ENCODE measurements around the gene KIF17.
"Not testable (repeated sequence)": the region's sequence is repeated elsewhere in the genome, so short reads cannot be mapped to it uniquely, and the experiment has no call there.

The KIF17 gene

DNA sequence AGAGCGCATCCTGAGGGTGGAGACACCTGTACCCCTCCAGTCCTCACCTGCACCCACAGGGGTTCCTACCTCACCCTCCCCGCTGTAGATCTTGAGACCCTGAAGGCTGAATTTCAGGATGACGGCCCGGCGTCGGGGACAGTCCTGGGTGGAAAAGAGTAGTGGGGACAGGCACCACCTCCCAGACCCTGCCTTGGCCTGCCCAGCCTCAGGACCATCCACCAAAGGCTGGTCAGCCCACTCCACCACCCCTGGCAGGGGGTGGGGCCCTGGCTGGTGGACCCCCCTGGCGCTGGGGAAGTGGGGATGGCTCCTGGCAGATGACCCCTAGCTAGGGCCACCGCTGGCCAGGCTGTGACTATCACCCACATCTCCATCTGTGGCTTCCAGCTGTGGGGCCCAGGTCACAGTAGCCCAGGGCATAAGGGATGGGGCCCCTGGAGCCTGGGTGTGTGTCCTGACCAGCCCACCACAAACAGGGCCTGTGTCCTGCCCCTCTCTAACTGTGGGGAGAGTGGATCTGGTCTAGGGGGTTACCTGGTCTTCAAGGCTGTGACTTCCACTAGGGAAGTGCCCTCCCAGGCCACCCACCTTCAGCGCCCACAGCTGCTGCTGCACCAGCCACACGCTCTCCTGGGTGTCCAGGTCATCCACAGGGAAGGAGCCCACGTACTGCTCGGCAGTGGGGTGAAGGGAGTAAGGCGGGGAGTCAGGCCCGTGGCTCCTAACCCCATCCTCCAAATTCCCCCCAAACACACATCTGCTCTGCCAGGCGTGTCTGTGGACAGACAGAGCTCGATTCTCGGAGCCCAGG lies 9.3 kb upstream of the KIF17 start:
- no peak for DNase-seq

DNA sequence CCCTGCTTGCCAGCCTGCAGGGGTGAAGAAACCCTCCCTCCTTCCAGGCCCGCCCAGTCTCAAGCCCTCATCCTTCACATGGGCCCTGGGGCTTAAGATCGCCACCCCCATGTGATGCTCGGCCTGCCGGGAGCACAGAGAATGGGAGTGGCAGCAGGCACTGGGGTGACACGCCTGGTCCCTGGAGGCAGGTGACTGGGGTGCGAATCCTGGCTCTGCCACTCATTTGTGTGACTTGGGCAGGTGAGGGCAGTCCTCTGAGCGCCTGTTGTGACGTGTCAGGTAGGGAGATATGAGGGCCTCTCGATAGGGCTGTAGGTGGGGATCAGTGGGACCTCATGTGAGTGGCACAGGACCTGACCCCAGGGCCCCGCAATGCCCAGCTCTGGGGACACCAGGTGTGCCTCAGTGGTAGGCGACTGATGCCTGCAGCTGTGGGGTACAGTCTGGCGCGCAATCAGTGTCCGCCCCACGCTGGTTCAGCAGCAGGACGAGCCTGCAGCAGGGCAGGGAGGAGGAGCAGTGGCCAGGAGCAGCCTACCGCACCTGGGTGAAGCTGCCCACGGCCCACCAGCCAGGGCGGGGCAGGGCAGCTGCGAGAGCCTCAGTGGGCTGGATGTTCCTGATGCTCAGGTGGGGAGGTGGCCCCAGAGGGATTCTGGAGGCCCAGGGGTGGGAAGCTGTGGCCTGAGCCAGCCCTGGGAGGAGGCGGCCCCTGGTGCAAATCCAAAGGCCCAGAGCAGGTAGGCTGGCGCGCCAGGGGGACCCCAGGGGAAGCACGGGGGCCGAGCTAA lies 8.5 kb upstream of the KIF17 start:
- DNase-seq, result no peak

DNA sequence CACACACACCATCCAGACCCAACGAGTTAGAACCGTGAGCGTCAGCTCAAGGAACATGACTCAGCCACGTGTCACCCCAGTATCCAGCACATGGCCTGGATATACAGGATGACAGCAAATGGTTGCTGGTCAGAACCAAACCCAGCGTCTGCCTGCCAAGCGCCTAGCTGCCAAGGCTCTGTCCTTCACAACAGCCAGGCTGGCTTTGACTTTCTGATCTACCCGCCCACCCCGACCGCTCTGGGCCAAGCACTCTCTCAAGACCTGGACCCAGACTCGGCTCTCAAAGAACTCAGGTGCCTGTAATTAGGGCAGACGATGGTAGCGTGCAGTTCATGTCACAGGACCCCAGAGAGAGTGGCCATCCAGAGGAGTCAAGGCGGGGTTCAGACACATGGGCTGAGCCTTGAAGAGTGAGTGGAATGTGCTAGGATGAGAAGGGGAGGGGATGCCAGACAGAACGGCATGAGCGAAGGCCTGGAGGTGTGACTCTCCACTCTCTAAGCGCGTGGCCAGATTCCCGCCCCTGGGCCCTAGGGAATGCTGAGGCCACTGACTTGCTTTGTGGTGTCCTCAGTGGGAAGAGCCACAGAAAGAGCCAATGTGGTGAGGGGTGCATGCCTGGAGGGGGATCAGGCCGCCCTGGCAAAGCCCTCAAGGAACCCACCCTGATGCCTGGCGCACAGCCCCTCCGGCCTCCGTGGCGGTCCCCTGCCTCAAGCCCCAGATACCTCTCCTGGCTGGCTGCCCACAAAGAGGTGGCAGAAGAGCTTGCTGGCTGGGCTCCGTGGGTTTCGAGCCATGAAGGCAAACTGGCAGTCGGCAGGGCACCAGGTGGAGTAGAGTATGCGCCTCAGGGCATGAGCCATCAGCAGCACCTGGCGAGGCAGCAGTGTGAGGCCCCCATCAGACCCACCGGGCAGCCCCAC lies 7.6 kb upstream of the KIF17 start:
- no peak for DNase-seq

DNA sequence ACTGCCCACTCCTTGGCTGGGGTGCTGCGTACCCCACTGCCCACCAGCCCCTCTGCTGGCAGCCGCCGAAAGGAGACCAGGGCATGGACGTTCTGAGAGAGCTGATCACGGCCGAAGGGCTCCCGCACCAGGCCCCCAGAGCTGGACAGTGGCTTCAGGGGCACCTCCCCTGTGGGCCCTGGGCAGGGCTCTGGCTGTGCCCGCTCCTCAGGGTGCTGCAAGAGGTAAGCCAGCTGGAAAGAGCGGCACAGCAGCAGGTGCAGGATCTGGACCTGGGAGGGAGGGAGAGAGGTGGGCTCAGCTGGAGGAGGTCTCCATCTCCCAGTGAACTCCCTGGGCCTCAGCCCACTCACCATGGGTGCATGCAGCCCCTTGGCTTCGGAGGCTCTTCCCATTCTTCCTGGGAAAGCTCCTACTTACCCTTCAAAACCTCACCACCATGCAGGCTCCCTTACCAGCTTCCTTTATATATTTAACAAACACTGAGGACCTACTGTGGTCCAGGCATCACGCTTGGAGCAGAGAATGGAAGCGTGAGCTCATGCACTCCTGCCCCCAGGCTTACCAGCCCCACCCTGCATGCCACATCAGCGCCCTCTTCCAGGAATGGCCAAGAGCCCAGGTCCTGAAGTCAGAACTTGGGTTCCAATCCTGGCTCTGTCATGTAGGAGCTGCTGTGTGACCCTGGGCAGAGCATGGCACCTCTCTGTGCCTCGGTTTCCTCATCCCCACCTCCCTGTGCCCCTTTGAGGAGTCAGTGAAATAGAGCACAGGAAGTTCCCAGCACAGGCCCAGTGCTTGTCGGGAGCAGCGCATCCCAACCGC lies 6.8 kb upstream of the KIF17 start:
- DNase-seq, result no peak

DNA sequence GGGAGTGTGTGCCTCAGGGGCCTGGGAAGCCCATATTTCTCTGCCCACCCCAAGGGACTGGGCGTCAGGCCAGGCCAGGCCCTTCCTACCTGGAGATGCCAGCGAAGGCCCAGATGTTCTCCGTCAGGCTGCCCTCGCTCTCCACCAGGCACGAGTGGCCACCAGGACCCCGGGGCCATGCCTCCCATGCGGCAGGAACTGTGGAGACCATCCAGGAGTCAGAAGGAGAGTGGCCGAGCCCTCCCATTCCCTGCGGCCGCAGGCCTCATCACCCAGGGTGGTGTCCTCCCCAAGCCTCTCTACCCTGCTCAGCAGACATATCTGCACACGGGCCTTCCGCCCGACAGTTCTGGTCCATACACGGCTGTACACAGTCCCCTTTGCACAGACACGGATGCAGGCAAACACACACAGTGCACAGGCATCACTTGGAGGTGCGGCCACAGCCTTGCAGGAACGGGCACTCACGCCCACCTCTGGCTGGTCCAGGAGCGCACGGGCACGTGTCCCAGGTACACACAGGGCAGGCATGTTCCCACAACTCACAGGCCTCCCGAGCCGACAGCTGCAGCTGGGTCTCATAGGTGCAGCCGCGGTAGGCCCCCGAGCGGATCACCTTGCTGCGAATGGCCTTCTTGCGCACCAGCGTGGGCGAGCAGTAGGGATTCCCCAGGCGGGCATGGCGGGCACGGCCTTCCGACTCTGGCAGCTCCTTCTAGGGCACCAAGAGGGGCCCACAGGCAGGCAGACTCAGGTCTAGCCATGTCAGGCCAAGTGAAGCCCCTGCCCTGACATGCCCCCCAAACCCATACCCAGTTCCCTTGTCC lies 5.9 kb upstream of the KIF17 start:
- no peak for DNase-seq

DNA sequence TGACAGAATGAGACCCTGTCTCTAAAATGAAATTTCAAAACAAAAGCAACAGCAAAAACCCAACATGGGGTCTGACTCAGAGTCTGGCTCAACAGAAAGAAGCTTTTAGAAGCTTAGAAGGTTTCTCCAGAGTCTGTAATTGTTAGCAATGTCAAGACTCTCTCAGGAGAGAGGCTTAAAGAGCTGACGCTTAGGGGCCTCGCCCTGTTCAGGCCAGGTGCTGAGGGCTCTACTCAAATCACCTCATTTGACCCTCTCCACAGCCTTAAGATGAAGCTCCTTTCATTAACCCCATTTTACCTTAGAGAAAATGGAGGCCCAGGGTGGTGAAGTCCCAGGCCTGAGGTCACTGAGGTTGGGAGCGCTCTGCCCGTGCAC lies 5.3 kb upstream of the KIF17 start:
- no peak for DNase-seq

DNA sequence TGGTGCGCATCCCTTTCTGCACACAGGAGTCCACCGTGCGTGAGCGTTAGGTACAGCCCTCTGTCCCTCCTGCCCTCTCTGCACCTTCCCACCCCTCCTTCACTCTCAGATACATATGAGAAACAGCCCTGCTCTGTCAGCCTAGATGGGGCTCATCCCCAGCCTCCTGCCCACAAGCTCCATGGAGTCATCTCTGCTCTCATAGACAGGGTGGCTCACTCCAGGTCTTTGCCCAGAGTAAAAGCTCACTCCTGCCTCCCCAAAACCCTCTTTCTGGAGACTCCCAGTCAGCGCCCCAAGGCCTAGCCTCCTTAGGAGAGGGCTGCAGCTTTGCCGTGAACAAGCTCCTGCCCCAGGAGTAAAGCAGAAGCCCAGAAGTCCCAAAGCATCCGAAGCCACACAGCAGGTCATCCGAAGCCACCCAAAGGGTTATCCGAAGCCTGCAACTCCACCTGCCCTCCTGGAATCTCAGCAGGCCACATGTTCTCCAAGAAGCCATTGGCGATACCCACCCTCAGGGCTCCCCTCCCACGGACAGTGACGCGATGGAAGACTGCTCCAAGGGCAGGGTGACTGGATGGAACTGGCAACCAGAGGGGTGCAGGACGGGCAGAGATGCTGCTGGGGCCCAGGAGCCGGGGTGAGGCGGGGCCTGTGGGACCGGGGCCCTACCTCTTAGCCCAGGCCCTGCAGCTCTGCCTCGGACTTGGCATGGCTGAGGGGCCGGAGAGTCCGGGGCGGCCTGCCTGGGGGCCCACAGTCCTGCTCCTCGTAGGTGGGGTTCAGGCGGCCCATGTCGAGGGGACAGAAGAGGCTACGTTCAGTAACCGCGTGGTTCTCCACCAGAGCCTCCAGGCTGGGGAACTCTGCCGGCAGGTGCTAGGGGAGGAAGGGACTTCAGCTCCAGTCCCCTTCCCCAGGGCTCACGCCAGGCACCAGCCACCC lies 3.6 kb upstream of the KIF17 start:
- DNase-seq, result no peak

DNA sequence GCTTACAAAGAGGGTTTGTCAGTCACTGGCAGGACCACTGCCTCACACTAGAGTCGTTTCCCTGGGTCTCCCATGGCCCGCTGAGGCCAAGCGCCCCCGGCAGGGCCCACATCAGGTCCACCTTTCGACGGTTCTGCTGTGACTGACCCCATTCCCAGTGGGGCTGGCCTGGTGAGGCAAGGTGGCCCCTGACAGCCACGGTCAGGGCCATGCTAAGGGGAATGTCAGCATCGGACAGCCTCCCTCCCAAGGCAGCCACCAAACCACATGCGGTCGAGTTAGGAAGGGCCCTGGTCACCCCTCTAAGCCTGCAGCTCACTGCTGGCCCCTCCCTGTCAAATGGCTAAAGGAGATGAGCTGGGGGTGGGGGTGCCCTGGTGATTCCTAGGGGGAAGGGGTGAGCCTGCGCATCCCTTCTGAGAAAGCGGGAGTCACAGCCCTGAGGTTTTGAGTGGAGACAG lies 2.9 kb upstream of the KIF17 start:
- DNase-seq, result no peak

DNA sequence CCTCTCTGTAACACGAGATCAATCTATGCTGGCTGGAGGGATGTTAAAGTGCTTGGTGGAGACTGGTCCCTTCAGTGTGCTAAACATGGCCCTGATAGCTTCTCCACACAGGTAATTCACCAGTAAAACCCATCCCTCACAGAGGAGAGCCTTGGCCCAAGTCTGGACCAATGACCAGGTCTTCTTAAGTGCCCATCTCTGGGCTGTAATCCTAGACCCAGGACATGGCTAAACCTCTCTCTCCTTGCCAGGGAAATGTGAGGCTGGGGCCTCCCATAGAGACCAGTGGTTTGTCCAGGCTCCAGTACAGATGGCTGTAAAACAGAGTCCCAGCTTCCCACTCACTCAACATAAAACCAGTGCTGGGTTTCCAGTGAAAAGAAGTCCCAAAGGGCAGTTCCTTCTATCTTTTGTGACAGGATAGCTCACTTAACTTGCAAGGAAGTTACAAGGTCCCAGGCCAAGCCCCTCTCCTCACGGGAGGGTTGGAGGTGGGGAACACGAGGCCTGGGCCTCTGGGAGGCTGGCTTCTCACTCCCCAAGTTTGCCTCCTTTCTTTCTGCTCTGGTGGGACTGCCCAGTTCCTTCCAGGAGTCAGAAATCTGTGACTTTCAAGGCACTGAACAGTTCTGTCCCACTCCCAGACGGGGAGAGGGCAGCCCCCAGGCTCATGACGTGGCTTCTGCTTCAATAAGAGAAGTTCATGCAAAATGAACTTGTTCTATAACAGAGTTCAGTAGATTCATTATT lies 2.2 kb upstream of the KIF17 start:
- DNase-seq, result no peak

DNA sequence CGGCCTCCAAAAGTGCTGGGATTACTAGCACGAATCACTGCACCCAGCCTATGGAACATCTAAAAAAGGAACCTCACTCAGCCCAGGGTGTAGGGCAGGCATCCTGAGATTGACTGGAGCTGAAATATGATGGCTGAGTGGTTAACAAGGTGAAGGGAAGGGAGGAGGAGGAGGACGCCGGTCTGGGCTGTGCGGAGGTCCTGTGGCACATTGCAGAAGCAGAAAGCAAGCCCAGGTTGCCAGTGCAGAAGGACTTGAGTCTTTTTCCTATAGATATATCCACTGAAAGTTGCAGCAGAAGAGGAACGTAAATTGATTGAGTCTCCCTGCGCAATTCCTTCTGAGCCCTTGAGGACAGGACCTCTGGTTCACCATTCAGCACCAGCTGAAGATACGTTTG lies 1.5 kb upstream of the KIF17 start:
- DNase-seq, result no peak

DNA sequence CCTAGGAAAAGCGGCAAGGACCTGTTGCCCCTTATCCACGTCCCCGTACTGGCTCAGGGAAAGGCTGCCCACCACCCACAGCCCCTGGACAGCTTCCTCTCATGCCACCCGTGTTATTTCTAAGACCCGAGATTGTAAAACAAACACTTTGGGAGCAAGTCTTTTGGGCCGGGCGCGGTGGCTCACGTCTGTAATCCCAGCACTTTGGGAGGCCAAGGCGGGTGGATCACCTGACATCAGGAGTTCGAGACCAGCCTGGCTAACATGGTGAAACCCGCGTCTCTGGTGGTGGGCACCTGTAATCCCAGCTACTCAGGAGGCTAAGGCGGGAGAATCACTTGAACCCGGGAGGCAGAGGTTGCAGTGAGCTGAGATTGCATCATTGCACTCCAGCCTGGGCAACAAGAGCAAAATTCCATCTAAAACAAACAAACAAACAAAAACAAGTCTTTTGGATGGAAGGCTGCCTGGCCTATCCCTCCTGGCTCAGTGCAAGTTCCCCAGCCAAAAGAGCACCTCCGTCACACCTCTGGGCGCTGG lies 606 bp upstream of the KIF17 start:
- not testable (repeated sequence) for DNase-seq

DNA sequence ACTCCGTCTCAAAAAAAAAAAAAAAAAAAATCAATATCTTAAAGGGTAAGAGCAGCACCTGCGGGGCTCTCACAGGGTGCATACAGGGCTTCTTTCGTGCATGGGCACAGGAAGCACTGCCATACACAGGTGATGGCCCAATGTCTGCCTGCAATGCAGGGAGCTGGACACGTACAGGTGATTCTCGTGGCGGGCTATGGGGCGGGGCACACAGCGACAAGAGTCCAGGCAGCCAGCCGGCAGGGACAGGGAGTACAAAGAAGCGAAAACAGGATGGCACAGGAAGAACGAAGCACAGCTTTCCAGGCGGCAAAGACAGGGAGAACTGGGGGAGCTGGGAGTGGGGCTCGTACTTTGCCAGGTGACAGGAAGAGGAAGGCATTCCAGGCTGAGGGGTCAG lies 1.6 kb downstream of the KIF17 start:
- DNase-seq, result no peak

DNA sequence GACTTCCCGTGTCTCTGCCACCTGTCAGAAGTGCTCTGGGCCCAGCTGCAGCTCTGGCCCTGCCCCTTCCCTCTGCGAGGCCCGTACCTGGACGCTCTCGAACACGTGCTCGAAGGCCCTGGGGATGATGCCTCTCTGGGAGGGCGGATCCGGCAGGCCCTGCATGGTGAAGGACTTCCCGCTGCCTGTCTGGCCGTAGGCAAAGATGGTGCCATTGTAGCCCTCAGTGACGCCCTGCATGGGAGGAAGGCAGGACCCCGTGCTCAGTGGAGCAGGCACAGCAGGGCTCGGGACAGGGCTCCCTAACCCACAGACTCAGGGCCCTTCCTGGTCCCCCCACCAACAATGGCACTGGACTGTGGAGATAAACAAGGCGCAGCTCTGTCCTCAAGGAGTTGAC lies 2.4 kb downstream of the KIF17 start:
- DNase-seq, result no peak

DNA sequence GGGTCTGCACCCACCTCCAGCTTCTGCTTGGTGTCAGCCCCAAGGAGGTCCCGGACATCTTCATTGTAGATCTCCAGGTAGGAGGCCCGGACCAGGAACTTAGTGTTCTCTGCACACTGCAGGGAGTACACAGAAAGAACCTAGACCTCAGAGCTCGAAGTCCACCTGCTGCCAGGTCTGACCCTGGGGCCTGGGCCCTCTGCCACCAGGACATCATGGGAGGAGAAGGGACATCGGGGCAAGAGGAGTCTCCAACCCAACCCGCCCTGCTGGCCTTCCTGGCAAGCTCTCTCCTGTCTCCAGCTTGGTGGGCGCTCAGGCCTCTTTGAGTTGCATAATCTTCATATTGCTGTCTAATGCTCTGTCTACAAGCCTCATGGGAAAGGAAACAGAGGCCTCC lies 4.4 kb downstream of the KIF17 start:
- DNase-seq, result no peak

DNA sequence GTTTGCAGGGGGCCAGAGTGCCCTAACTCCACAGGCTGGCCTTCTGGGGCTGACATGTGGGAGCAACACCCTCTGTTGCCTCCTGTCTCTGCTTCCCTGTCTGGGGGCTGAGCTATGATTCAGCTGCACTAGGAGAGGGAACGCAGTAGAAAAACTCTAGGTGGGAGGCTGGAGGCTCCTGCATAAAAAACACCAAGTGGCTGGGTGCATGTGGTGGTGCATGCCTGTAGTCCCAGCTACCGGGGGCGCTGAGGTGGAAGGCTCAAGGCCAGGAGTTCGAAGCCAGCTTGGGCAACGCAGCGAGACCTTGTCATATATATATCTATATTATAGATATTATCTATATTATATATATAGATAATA lies 5.6 kb downstream of the KIF17 start:
- no peak for DNase-seq

DNA sequence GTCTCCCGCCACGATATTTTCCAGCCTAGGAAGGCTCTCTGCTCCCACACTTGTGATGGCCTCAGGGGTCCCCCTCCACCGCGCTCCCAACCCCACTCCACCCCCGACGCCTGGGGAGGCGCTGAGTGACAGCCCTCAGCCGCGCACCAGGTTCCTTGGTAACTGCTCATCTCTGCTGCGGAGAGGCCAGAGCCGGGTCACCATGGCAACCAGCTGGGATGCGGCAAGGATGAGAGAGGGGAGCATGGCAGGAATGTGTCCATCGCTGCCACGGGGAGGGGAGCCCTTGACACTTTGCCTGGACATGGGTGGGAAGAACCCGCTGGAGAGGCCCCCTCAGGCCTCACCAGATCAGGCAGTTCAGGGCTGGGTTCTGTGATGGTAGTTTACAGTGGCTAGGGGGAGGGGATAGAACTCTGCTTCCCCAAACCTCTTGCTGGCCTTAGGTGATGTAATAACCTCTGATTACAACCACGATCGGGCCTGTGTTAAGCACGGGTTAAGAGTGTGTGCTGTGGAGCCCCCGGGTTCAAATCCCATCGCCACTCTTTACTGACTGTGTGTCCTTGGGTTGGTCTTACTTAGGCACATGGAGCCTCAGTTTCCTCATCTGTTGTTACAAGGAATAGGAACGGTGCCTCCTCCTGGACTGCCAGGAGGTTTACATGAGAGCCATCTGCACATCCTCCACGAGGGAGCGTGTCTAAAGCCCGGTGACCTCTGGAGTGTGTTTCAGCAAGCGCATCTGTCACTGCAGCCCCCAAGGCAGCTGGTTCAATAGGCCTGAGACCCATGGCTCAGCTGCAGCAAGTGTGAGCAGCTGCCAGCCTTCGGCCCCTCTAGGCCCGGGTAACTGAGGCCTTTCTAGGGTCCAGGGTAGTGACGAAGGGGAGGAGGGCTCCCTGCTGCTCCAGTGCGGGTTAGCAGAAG lies 6.3 kb downstream of the KIF17 start:
- no peak for DNase-seq

DNA sequence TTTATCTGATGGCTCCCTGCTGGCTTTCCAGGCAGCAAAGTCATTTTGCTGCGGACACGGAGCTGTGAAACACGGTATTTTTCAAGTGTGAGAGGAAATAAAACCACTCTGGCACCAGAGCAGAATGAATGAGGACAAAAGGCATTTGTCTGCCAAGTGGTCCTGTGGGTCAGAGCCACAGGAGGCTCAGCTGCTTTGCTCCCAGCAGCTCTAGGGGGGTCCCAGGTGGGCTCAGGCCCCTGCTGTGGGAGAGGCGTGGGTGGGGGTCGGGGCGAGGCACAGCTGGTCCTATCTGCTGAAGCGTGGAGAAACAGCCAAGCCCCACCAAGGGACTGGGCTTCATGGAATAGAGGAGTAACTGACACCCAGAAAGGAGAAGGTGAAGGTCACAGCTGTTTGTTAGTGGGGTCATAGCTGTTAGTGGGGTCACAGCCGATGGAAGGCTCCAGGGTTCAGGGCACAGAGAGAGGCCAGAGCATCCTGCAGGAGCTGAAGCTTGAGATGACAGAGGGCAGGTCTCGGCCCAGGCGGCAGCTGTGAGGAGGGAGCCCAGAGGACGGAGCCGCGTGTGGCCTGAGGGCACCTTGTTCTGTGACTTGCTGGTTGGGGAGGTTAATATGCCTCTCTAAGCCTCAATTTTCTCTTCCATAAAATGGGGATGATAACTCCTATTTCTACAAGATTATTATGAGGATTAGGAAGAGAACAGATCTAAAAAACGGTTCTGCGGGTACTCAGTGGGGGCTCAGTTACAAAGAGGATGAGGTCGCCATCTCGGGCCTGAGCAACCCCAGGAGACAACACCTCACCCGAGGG lies 7.1 kb downstream of the KIF17 start:
- no peak for DNase-seq
